GM19351 (cell line): ENCODE measurements around the gene NAA80.
"Not testable (repeated sequence)": the region's sequence is repeated elsewhere in the genome, so short reads cannot be mapped to it uniquely, and the experiment has no call there.

Source experiments
- ATAC-seq: cut with Tn5 transposase; IDR thresholded peaks from one replicate; pipeline ENCODE4 v1.9.1; 2021; ENCODE audit warnings: mild to moderate bottlenecking, moderate library complexity; ENCODE audit not compliant: unreplicated experiment

NAA80 gene

GRCh38 chr3:50316657-50317242 lies 17.5 kb upstream of the NAA80 start:
- peak; percentile 46 for ATAC-seq

GRCh38 chr3:50314816-50315215 lies 15.6 kb upstream of the NAA80 start:
- ATAC-seq: no peak

GRCh38 chr3:50314342-50314741 lies 15.1 kb upstream of the NAA80 start:
- ATAC-seq: no peak

GRCh38 chr3:50312041-50312440 lies 12.8 kb upstream of the NAA80 start:
- not testable (repeated sequence) for ATAC-seq

GRCh38 chr3:50304601-50305000 lies 5.4 kb upstream of the NAA80 start:
- ATAC-seq: no peak

GRCh38 chr3:50303013-50303815 lies 4.0 kb upstream of the NAA80 start, which contains the start of gene HYAL1:
TSS of gene HYAL1 (minus strand) at chr3:50303574. CDS start at chr3:50302956, 618 bp downstream.
- no peak for ATAC-seq

GRCh38 chr3:50302095-50303012 lies 3.1 kb upstream of the NAA80 start:
- no peak for ATAC-seq

GRCh38 chr3:50300681-50301254 lies 1.6 kb upstream of the NAA80 start:
- ATAC-seq: no peak

GRCh38 chr3:50299929-50300680 lies 900 bp upstream of the NAA80 start:
- no peak for ATAC-seq

- no peak for ATAC-seq
Observed at GRCh38 chr3:50299638-50299928, 378 bp upstream of the NAA80 start.

- no peak for ATAC-seq
Observed at GRCh38 chr3:50297896-50298725, 1.1 kb downstream of the NAA80 start.

- no peak for ATAC-seq
Observed at GRCh38 chr3:50297384-50297775, 1.8 kb downstream of the NAA80 start.

- no peak for ATAC-seq
Observed at GRCh38 chr3:50296721-50297383, 2.4 kb downstream of the NAA80 start.

- ATAC-seq: no peak
Observed at GRCh38 chr3:50295553-50296431, 3.4 kb downstream of the NAA80 start.

GRCh38 chr3:50294492-50295403 lies 4.5 kb downstream of the NAA80 start:
- ATAC-seq: no peak

GRCh38 chr3:50294089-50294488 lies 5.1 kb downstream of the NAA80 start:
- no peak for ATAC-seq
